M059J (cell line): ENCODE data around the gene ZBTB34. TPM values are rescaled to one million over a fixed set of nuclear protein-coding genes. Genes with fewer than 3 reads are reported as not detected.

Experiments used
- DNase-seq: peaks from one replicate; pipeline ENCODE4 v3.0.0-alpha.2; 2012; ENCODE audit warnings: low read depth
- total RNA-seq: library from RNA; depleted of rRNA; stranded (reverse); fragments of >200 nt; shearing (Covaris generic); gene quantifications from 2 replicates; pipeline ENCODE4 v1.2.3, GENCODE V29; 2014

ZBTB34 gene
- total RNA-seq, 1 experiment from 2014 or later: 4.3 TPM

- peak; percentile 94 for DNase-seq
Observed at GRCh38 chr9:126844085-126844484, 16.4 kb upstream of the ZBTB34 start.

GRCh38 chr9:126847051-126847450 is 13.4 kb upstream of the ZBTB34 start:
- no peak for DNase-seq

GRCh38 chr9:126849591-126850225 is 10.7 kb upstream of the ZBTB34 start:
- DNase-seq: no peak

- no peak for DNase-seq
Observed at GRCh38 chr9:126851286-126851880, 9.1 kb upstream of the ZBTB34 start.

- DNase-seq: no peak
Observed at GRCh38 chr9:126852086-126852688, 8.3 kb upstream of the ZBTB34 start.

- peak; percentile 57 for DNase-seq
Observed at GRCh38 chr9:126853667-126854066, 6.8 kb upstream of the ZBTB34 start.

- DNase-seq: no peak
Observed at GRCh38 chr9:126854734-126855133, 5.7 kb upstream of the ZBTB34 start.

GRCh38 chr9:126856326-126856877 is 4.0 kb upstream of the ZBTB34 start:
- no peak for DNase-seq

- DNase-seq: no peak
Observed at GRCh38 chr9:126857261-126857960, 3.0 kb upstream of the ZBTB34 start.

GRCh38 chr9:126859111-126859510 is 1.3 kb upstream of the ZBTB34 start:
- DNase-seq: no peak

- peak; percentile 38 for DNase-seq
Observed at GRCh38 chr9:126860757-126861466, 473 bp downstream of the ZBTB34 start.

GRCh38 chr9:126861707-126862103 is 1.3 kb downstream of the ZBTB34 start:
- DNase-seq: no peak

- DNase-seq: no peak
Observed at GRCh38 chr9:126862104-126862761, 1.8 kb downstream of the ZBTB34 start.

GRCh38 chr9:126864771-126865170 is 4.3 kb downstream of the ZBTB34 start:
- DNase-seq: no peak

- DNase-seq: no peak
Observed at GRCh38 chr9:126869368-126869767, 8.9 kb downstream of the ZBTB34 start.

GRCh38 chr9:126872516-126872915 is 12.1 kb downstream of the ZBTB34 start:
- DNase-seq: no peak

- peak; percentile 9 for DNase-seq
Observed at GRCh38 chr9:126874546-126875314, 14.3 kb downstream of the ZBTB34 start.

- peak; percentile 7 for DNase-seq
Observed at GRCh38 chr9:126875756-126876510, 15.5 kb downstream of the ZBTB34 start.

- no peak for DNase-seq
Observed at GRCh38 chr9:126876531-126876930, 16.1 kb downstream of the ZBTB34 start.

GRCh38 chr9:126877418-126877817 is 17.0 kb downstream of the ZBTB34 start:
- no peak for DNase-seq
